GM18868 (cell line): ENCODE results near the gene ZNF879.

Experiments used
- ATAC-seq: cut with Tn5 transposase; IDR thresholded peaks from one replicate; pipeline ENCODE4 v1.9.1; 2021; ENCODE audit warnings: mild to moderate bottlenecking, moderate library complexity; ENCODE audit not compliant: unreplicated experiment

Gene ZNF879

DNA sequence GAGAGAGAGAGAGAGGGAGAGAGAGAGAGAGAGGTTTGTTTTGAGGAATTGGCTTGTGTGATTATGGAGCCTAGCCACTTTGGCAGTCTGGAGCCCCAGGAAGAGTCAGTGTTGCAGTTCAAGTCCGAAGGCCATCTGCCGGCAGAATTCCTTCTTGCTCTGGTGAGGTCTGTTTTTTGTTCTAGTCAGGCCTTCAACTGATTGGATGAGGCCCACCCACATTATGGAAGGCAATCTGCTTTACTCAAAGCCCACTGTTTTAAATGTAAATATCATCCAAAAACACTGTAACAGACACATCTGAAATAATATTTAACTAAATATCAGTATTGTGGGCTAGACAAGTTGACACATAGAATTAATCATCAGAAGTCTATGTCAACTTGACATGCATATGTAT is 17.0 kb upstream of the ZNF879 start:
- no peak for ATAC-seq

- ATAC-seq = no peak
These were observed 14.9 kb upstream of the ZNF879 start for GRCh38 chr5:179008667-179009066.

DNA sequence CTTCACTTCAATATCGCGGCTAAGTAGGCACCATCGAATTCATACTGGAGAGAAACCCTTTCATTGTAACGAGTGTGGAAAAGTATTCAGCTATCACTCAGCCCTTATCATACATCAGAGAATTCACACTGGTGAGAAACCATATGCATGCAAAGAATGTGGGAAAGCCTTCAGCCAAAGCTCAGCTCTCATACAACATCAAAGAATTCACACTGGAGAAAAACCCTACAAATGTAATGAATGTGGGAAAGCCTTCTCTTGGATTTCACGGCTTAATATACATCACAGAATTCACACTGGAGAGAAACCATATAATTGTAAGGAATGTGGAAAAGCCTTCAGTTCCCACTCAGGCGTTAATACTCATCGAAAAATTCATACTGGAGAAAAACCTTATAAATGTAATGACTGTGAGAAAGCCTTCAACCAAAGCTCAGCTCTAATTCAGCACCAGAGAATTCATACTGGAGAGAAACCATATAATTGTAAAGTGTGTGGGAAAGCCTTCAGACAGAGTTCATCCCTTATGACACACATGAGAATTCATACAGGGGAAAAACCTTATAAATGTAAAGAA is 9.5 kb downstream of the ZNF879 start:
- no peak for ATAC-seq

DNA sequence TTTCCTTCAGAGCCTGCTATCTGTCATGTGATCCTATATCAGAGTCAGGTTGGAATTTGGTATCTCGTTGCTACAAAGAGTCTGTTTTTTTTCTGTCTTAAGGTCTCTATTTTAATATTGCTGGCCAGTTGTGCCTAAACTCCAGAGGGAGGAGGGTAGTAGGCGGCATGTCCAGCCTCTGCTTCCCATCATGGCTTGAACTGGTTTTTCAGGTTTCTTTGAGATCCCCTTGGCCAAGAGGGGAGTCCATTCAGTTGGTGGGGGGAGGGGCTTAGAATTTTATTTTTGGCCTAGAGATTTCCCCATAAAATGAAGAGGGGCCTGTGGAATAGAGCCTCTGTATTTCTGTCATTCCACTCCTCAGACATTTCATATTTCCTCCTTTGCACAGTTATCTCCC is 21.2 kb downstream of the ZNF879 start:
- ATAC-seq = no peak

- ATAC-seq = no peak
These were observed 28.2 kb downstream of the ZNF879 start for GRCh38 chr5:179051784-179052183.

GRCh38 chr5:179054036-179054785 is 30.6 kb downstream of the ZNF879 start:
- ATAC-seq = no peak

GRCh38 chr5:179054876-179055275 is 31.3 kb downstream of the ZNF879 start:
- no peak for ATAC-seq

DNA sequence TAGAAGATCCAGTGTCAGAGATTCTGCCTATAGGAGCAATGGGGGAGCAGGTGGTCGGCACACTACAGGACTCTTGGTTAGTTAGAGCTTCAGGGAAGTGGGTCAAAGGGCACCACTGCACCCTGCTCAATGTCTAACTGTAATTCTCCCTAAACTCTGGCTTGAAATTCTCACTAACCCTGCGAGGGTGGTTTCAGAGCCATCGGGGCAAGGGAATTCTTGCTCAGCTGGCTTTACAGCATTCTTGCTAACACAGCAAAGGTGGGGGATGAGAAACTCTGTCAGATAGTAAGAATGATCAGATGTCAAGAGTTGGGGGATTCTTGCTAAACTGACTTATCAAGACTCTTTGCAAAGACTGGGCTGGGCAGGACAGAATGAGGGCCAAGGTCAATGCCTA is 31.8 kb downstream of the ZNF879 start:
- no peak for ATAC-seq

DNA sequence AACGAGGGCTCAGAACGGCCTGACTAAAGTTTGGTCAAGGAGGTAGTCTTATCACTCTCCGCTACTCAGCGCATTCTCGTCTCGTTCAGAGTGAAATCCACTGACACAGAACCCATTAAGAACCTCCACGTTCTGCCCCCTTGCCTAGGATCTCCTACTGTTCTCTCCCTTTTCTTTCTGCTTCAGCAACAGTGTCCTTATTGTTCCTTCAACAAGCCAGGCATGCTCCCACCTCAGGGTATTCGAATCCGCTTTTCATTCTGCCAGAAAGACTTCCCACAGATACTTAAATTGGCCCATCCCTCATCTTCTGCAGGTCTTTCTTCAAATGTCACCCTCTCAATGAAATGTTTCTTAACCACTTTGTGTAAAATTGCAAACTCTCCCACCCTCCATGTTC is 32.2 kb downstream of the ZNF879 start:
- no peak for ATAC-seq

DNA sequence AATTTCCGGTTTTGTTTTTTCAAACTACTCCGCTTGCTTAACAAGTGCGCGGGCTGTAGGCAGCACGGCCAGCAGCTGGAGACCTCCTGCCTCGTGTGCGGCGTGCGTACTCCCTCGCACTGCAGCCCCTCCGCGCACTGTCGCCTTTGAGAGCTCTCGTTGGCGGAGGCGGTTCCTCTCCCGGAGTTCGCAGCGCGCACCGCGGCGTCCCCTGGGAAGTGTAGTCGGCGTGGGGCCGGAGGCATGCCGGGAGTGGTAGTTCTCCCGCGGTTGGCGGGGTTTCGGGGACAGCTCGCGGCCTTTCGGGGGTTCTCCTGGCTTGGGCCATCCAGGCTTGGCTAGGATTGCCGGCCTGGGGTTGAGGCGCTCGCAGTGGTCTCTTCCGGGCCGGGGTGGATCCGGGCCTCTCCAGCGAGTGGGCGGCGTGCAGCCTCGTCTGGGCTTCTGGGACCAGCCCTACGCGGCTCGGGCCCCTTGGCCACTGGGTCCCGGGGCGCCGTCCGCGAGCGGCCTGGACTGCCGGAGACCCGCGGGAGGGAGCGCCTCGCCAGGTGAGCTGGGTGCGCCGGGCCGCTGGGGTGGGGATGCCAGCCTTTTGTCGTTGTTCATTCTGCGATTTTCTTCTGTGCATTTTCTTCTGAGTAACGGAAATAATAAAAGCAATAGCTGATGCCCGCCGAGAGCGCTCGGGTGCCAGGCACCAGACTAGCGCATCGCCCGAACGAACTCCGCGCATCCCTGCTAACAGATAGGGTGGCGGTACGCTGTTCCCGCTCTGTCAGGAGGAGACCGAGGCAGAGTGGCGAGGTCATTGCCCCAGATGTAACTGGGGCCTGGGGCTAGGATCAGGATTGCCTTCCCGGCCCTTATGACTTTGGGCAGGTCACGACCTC is 36.8 kb downstream of the ZNF879 start, which contains the start of gene ZNF354C:
Gene ZNF354C (plus strand): TSS at position 258 of the 893 bp plus-strand sequence. CDS start 1,696 bp downstream, outside the sequence.
- no peak for ATAC-seq

- ATAC-seq = no peak
These were observed 37.4 kb downstream of the ZNF879 start for GRCh38 chr5:179061025-179061424.

DNA sequence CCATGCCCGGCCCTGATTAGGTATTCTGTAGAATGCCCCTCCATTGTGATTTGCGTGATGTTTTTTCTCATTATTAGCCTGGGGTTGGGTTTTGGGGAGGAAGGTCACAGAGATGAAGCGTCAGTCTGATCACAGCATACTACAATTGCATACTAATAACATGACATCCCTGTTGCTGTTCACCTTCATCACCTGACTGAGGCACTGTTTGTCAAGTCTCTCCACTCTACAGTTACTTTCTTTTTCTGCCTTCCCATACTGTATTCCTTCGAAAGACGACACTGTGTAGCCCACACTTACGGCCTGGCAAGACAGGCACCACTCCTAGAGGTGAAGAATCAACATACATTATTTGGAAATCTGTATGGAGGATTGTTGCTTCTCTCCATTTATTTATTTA is 42.1 kb downstream of the ZNF879 start:
- no peak for ATAC-seq

GRCh38 chr5:179079165-179079987 is 55.8 kb downstream of the ZNF879 start:
- no peak for ATAC-seq

DNA sequence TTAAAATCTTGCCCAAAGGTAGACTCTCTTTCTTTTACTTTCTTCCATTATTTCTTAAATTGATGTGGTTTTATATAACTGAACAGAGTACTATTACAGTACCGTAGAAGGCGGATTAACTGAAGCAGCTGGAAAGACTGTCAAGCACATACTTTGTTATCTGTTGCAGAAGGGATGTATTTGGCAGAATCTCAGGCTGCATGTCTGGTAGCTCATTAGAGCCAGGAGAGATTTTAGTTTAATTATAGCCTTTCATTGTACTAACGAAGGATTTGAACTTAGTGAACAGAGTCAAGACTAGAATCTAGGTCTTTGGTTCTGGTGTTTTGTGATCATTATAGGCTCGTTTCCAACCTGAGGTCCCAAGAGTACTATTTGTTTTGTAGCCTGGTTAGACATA is 57.1 kb downstream of the ZNF879 start:
- ATAC-seq = no peak
